ENCODE results near the gene MVK.

MVK gene

GRCh38 chr12:109589240-109589590 is 15.6 kb downstream of the MVK start:
- DNase-seq (ENCODE audit: low spot score in 2 of 2) (no peak), ATAC-seq (replicated peaks; ENCODE audit: extremely low read depth, poor library complexity, severe bottlenecking) (no peak)
- H3K4me1 Mint-ChIP-seq: no peaks in the 10 kb centered on the region
- peak overlapping the region; percentile 65 for H3K27ac Mint-ChIP-seq (ENCODE audit: low read depth)
- no peak overlapping the region for H3K4me3 Mint-ChIP-seq
- no peaks in the 10 kb centered on the region for H3K9me3 Mint-ChIP-seq
- H3K36me3 Mint-ChIP-seq (ENCODE audit: insufficient read depth): peaks cover 7% of the 10 kb centered on the region
- no peaks in the 10 kb centered on the region for H3K27me3 Mint-ChIP-seq

GRCh38 chr12:109589691-109590245 is 16.2 kb downstream of the MVK start:
- ATAC-seq (replicated peaks; ENCODE audit: extremely low read depth, poor library complexity, severe bottlenecking): no peak

GRCh38 chr12:109590566-109590965 is 17.0 kb downstream of the MVK start:
- H3K27ac Mint-ChIP-seq (ENCODE audit: low read depth): no peak overlapping the region
- no peaks in the 10 kb centered on the region for H3K27me3 Mint-ChIP-seq
- no peak for DNase-seq (ENCODE audit: low spot score in 2 of 2)
- H3K4me3 Mint-ChIP-seq: no peak overlapping the region
- H3K4me1 Mint-ChIP-seq: peaks cover 12% of the 10 kb centered on the region
- H3K36me3 Mint-ChIP-seq (ENCODE audit: insufficient read depth): peaks cover 2% of the 10 kb centered on the region
- no peaks in the 10 kb centered on the region for H3K9me3 Mint-ChIP-seq
- ATAC-seq (replicated peaks; ENCODE audit: extremely low read depth, poor library complexity, severe bottlenecking): no peak

More at GRCh38 chr12:109589691-109590245, 16.2 kb downstream of the MVK start:
- Mint-ChIP-seq H3K36me3 (ENCODE audit: insufficient read depth) (peaks cover 4% of the 10 kb centered on the region), H3K27ac (ENCODE audit: low read depth) (no peak overlapping the region), H3K9me3 (no peaks in the 10 kb centered on the region), H3K4me1 (peaks cover 4% of the 10 kb centered on the region), H3K4me3 (no peak overlapping the region), H3K27me3 (no peaks in the 10 kb centered on the region)
- DNase-seq (ENCODE audit: low spot score in 2 of 2): no peak

- Mint-ChIP-seq H3K9me3 (no peaks in the 10 kb centered on the region), H3K4me3 (no peak overlapping the region), H3K36me3 (ENCODE audit: insufficient read depth) (peaks cover 1% of the 10 kb centered on the region), H3K27ac (ENCODE audit: low read depth) (no peak overlapping the region), H3K27me3 (no peaks in the 10 kb centered on the region), H3K4me1 (peaks cover 16% of the 10 kb centered on the region)
- no peak for ATAC-seq (replicated peaks; ENCODE audit: extremely low read depth, poor library complexity, severe bottlenecking)
- no peak for DNase-seq (ENCODE audit: low spot score in 2 of 2)
Measured at GRCh38 chr12:109591041-109591440, 17.4 kb downstream of the MVK start.

- peaks cover 16% of the 10 kb centered on the region for H3K4me1 Mint-ChIP-seq
Measured at GRCh38 chr12:109592195-109592904, 18.8 kb downstream of the MVK start.

GRCh38 chr12:109592905-109593272 is 19.3 kb downstream of the MVK start:
- Mint-ChIP-seq H3K27ac (ENCODE audit: low read depth) (no peak overlapping the region), H3K36me3 (ENCODE audit: insufficient read depth) (no peaks in the 10 kb centered on the region), H3K9me3 (no peaks in the 10 kb centered on the region), H3K4me1 (peaks cover 20% of the 10 kb centered on the region), H3K27me3 (no peaks in the 10 kb centered on the region), H3K4me3 (no peak overlapping the region)
- no peak for DNase-seq (ENCODE audit: low spot score in 2 of 2)
- ATAC-seq (replicated peaks; ENCODE audit: extremely low read depth, poor library complexity, severe bottlenecking): no peak

More at GRCh38 chr12:109592195-109592904, 18.8 kb downstream of the MVK start:
- H3K27ac Mint-ChIP-seq (ENCODE audit: low read depth): no peak overlapping the region
- ATAC-seq (replicated peaks; ENCODE audit: extremely low read depth, poor library complexity, severe bottlenecking) (no peak), DNase-seq (ENCODE audit: low spot score in 2 of 2) (no peak)
- no peaks in the 10 kb centered on the region for H3K9me3 Mint-ChIP-seq
- no peaks in the 10 kb centered on the region for H3K27me3 Mint-ChIP-seq
- no peak overlapping the region for H3K4me3 Mint-ChIP-seq
- H3K36me3 Mint-ChIP-seq (ENCODE audit: insufficient read depth): no peaks in the 10 kb centered on the region

GRCh38 chr12:109594556-109595317 is 21.1 kb downstream of the MVK start:
- no peak for DNase-seq (ENCODE audit: low spot score in 2 of 2)
- H3K36me3 Mint-ChIP-seq (ENCODE audit: insufficient read depth): no peaks in the 10 kb centered on the region
- no peaks in the 10 kb centered on the region for H3K27me3 Mint-ChIP-seq
- H3K27ac Mint-ChIP-seq (ENCODE audit: low read depth): no peak overlapping the region
- no peak for ATAC-seq (replicated peaks; ENCODE audit: extremely low read depth, poor library complexity, severe bottlenecking)
- H3K4me1 Mint-ChIP-seq: peaks cover 23% of the 10 kb centered on the region
- H3K4me3 Mint-ChIP-seq: no peak overlapping the region
- no peaks in the 10 kb centered on the region for H3K9me3 Mint-ChIP-seq

- no peaks in the 10 kb centered on the region for H3K9me3 Mint-ChIP-seq
- no peaks in the 10 kb centered on the region for H3K27me3 Mint-ChIP-seq
- DNase-seq (ENCODE audit: low spot score in 2 of 2) (peak in 1 of 2 donors; percentile 12), ATAC-seq (replicated peaks; ENCODE audit: extremely low read depth, poor library complexity, severe bottlenecking) (peak; percentile 62)
- H3K4me1 Mint-ChIP-seq: peaks cover 23% of the 10 kb centered on the region
- no peak overlapping the region for H3K4me3 Mint-ChIP-seq
- H3K36me3 Mint-ChIP-seq (ENCODE audit: insufficient read depth): no peaks in the 10 kb centered on the region
- no peak overlapping the region for H3K27ac Mint-ChIP-seq (ENCODE audit: low read depth)
Measured at GRCh38 chr12:109595321-109595902, 21.8 kb downstream of the MVK start.

- Mint-ChIP-seq H3K36me3 (ENCODE audit: insufficient read depth) (no peaks in the 10 kb centered on the region), H3K4me3 (no peak overlapping the region), H3K27ac (ENCODE audit: low read depth) (no peak overlapping the region), H3K27me3 (no peaks in the 10 kb centered on the region), H3K9me3 (no peaks in the 10 kb centered on the region), H3K4me1 (peaks cover 23% of the 10 kb centered on the region)
- DNase-seq (ENCODE audit: low spot score in 2 of 2) (no peak), ATAC-seq (replicated peaks; ENCODE audit: extremely low read depth, poor library complexity, severe bottlenecking) (no peak)
Measured at GRCh38 chr12:109596418-109597244, 23.0 kb downstream of the MVK start.

- Mint-ChIP-seq H3K4me1 (peaks cover 23% of the 10 kb centered on the region), H3K9me3 (no peaks in the 10 kb centered on the region), H3K27me3 (no peaks in the 10 kb centered on the region), H3K36me3 (ENCODE audit: insufficient read depth) (no peaks in the 10 kb centered on the region), H3K4me3 (no peak overlapping the region), H3K27ac (ENCODE audit: low read depth) (no peak overlapping the region)
- ATAC-seq (replicated peaks; ENCODE audit: extremely low read depth, poor library complexity, severe bottlenecking) (no peak), DNase-seq (ENCODE audit: low spot score in 2 of 2) (no peak)
Measured at GRCh38 chr12:109597414-109597794, 23.8 kb downstream of the MVK start.

GRCh38 chr12:109597795-109598427 is 24.3 kb downstream of the MVK start:
- no peak overlapping the region for H3K4me3 Mint-ChIP-seq
- no peaks in the 10 kb centered on the region for H3K27me3 Mint-ChIP-seq
- H3K4me1 Mint-ChIP-seq: peaks cover 23% of the 10 kb centered on the region
- H3K9me3 Mint-ChIP-seq: no peaks in the 10 kb centered on the region
- peak; percentile 20 to 34 for DNase-seq (ENCODE audit: low spot score in 2 of 2)
- H3K27ac Mint-ChIP-seq (ENCODE audit: low read depth): no peak overlapping the region
- ATAC-seq (replicated peaks; ENCODE audit: extremely low read depth, poor library complexity, severe bottlenecking): peak; percentile 32
- no peaks in the 10 kb centered on the region for H3K36me3 Mint-ChIP-seq (ENCODE audit: insufficient read depth)

GRCh38 chr12:109598428-109598854 is 24.8 kb downstream of the MVK start:
- H3K9me3 Mint-ChIP-seq: no peaks in the 10 kb centered on the region
- H3K36me3 Mint-ChIP-seq (ENCODE audit: insufficient read depth): no peaks in the 10 kb centered on the region
- H3K27ac Mint-ChIP-seq (ENCODE audit: low read depth): no peak overlapping the region
- H3K4me3 Mint-ChIP-seq: no peak overlapping the region
- H3K4me1 Mint-ChIP-seq: peaks cover 23% of the 10 kb centered on the region
- DNase-seq (ENCODE audit: low spot score in 2 of 2) (no peak), ATAC-seq (replicated peaks; ENCODE audit: extremely low read depth, poor library complexity, severe bottlenecking) (no peak)
- no peaks in the 10 kb centered on the region for H3K27me3 Mint-ChIP-seq

All from central memory CD8-positive, alpha-beta T cell (primary cell).